Gastroesophageal sphincter (tissue), 4 donors: ENCODE data around the gene SLC38A2. TPM values are rescaled to one million over a fixed set of nuclear protein-coding genes. Genes with fewer than 3 reads are reported as not detected.
A peak's percentile ranks its signal among the peaks of the same experiment; 100 is the strongest.

ENCODE experiments used
- ATAC-seq: fragments of 150-250 bp; one replicate; pipeline ENCODE4 v1.9.1; 2016; ENCODE audit warnings: mild to moderate bottlenecking, moderate library complexity
- H3K27ac ChIP-seq, 4 donors: fragments of 200-600 bp; sonication (generic) in 3 of 4; 1 replicate in 3 of 4; 2 replicates in 1 of 4; pipeline ENCODE4 v1.5.1; 2016 to 2019
- H3K27me3 ChIP-seq: fragments of 200-600 bp; sonication (generic); one replicate; pipeline ENCODE4 v1.5.1; 2019
- H3K36me3 ChIP-seq, 2 donors: fragments of 200-600 bp; sonication (generic); one replicate each; pipeline ENCODE4 v1.5.1; 2019; ENCODE audit warnings: control low read depth in 1 of 2
- H3K4me1 ChIP-seq, 3 donors: fragments of 200-600 bp; sonication (generic); 1 replicate in 2 of 3; 2 replicates in 1 of 3; pipeline ENCODE4 v1.5.1; 2016 to 2019; ENCODE audit warnings: control low read depth in 2 of 3
- H3K4me3 ChIP-seq, 2 donors: fragments of 200-600 bp; sonication (generic); one replicate each; pipeline ENCODE4 v1.5.1; 2019; ENCODE audit warnings: mild to moderate bottlenecking in 1 of 2, moderate library complexity in 1 of 2
- H3K9me3 ChIP-seq, 3 donors: fragments of 200-600 bp; sonication (generic); one replicate each; pipeline ENCODE4 v1.5.1; 2017 to 2019; ENCODE audit warnings: control low read depth in 2 of 3
- EP300 ChIP-seq: sonication (generic); formaldehyde crosslinking; IDR thresholded peaks from one replicate; pipeline ENCODE4 v1.6.1; 2017; ENCODE audit warnings: antibody characterized with exemption, mild to moderate bottlenecking
- POLR2A ChIP-seq, 2 donors: fragments of 450-650 bp; IDR thresholded peaks; one replicate each; pipeline ENCODE4 v1.6.1; 2017; ENCODE audit warnings: antibody characterized with exemption in 2 of 2, mild to moderate bottlenecking in 2 of 2, moderate library complexity in 1 of 2
- POLR2AphosphoS5 ChIP-seq: sonication (generic); formaldehyde crosslinking; IDR thresholded peaks from one replicate; pipeline ENCODE4 v1.6.1; 2017; ENCODE audit warnings: antibody characterized with exemption
- WGBS, 2 donors: methylation state at CpG; one replicate each; pipeline ENCODE4 v1.1.5; 2018; ENCODE audit warnings: low coverage in 1 of 2; 5-methylcytosine and 5-hydroxymethylcytosine counted together
- total RNA-seq, 4 donors: library from RNA; depleted of rRNA; stranded (reverse); fragments of >200 nt; gene quantifications; one replicate each; pipeline ENCODE4 v1.1.0, GENCODE V29; 2016
- TF ChIP-seq, protein P1 (sequence below), 4 experiments: fragments of 200-600 bp in 2 of 4; fragments of 450-650 bp in 2 of 4; sonication (generic) in 1 of 4; IDR thresholded peaks; one replicate each; pipeline ENCODE4 v1.5.1; 2017 to 2019; ENCODE audit warnings: antibody characterized with exemption in 4 of 4, mild to moderate bottlenecking in 2 of 4, moderate library complexity in 2 of 4

SLC38A2 gene
- total RNA-seq, 4 donors from 2014 or later = 175 to 271 (median 263) TPM

DNA sequence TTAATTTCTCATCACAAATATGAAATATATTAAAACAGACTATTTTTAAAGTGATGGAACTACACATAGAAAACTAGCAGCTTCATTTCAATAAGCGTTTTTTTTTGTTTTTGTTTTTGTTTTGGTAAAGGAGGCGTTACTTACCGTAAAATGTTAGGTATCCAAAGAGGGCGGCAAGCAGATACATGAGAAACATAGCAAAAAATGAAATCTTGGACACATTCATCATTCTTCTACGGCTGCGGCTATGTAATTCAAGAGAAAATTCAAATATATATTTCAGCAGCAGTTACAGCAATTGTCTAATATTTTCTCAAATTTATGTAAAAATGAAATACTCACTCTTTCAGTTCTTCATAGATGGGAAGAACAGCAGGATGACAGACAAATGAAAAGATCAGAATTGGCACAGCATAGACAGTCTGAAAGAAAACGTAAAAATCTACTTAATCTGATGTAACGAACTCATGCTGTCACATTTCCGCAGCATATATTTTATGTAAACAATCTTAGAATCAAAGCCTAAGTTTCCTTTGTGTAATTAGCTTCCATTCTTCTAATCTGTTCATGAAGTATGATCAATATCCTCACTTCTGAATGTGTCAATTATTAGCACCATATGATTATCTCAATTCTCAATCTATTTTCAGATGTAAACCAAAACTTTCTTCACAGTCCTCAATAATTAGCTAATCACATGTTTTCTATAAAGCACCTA lies 8.8 kb downstream of the SLC38A2 start:
- ATAC-seq = no peak
- TF ChIP-seq POLR2A (IDR thresholded peaks at IDR 0.05) = no peak
- peak; percentile 7 for TF ChIP-seq POLR2AphosphoS5
- TF ChIP-seq EP300 = no peak
- TF ChIP-seq, protein P1, sequence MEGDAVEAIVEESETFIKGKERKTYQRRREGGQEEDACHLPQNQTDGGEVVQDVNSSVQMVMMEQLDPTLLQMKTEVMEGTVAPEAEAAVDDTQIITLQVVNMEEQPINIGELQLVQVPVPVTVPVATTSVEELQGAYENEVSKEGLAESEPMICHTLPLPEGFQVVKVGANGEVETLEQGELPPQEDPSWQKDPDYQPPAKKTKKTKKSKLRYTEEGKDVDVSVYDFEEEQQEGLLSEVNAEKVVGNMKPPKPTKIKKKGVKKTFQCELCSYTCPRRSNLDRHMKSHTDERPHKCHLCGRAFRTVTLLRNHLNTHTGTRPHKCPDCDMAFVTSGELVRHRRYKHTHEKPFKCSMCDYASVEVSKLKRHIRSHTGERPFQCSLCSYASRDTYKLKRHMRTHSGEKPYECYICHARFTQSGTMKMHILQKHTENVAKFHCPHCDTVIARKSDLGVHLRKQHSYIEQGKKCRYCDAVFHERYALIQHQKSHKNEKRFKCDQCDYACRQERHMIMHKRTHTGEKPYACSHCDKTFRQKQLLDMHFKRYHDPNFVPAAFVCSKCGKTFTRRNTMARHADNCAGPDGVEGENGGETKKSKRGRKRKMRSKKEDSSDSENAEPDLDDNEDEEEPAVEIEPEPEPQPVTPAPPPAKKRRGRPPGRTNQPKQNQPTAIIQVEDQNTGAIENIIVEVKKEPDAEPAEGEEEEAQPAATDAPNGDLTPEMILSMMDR (IDR thresholded peaks at IDR 0.05) = no peak
- peak overlapping the region in 1 of 4 donors; percentile 42 for H3K27ac ChIP-seq
- H3K4me3 ChIP-seq = no peak overlapping the region
- H3K9me3 ChIP-seq = no peaks in the 10 kb centered on the region
- peaks cover 25 to 96% (median 55%) of the 10 kb centered on the region in 3 donors for H3K4me1 ChIP-seq
- H3K36me3 ChIP-seq = peaks cover 73 to 100% of the 10 kb centered on the region in 2 donors
- WGBS, 2 donors = 61 to 70% methylated on average over 9 of the region's 9 CpGs
- H3K27me3 ChIP-seq = no peaks in the 10 kb centered on the region

DNA sequence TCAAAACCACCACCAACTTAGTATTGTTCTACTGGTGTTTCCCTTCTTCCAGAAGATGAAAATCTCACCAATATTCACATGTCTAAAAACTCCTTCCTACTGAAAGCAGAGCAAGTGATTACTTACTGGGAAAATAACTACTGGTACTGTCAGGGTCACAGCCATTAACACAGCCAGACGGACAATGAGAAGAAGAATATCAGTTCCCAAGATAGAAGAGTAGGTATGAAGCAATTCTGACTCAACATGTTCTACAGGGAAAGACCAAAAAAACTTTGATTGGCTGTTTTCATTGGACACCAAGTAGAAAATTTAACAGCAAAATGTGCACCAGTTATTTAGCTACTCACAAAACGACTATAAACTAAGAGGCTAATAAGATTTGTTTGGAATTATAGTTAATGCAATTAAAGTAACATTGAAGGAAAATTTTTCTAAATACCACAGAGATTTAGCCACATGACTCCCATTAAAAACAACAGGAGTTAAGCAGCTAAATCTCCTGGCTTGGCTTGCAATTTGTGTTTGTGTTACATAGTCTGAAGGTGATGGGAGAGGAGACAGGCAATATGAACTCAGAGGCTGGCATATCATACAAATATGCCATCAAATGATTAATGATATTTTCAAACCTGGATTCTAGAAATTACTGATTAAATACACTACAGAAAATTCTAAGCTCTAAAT lies 9.5 kb downstream of the SLC38A2 start:
- Histone ChIP-seq H3K27me3 (no peaks in the 10 kb centered on the region), H3K4me3 (no peak overlapping the region), H3K36me3 (peaks cover 73 to 95% of the 10 kb centered on the region in 2 donors), H3K9me3 (no peaks in the 10 kb centered on the region), H3K4me1 (peaks cover 25 to 89% (median 51%) of the 10 kb centered on the region in 3 donors), H3K27ac (no peak overlapping the region)
- no peak for ATAC-seq
- 3 to 23% methylated on average over 2 of the region's 2 CpGs for WGBS, 2 donors
- TF ChIP-seq POLR2AphosphoS5 = no peak

DNA sequence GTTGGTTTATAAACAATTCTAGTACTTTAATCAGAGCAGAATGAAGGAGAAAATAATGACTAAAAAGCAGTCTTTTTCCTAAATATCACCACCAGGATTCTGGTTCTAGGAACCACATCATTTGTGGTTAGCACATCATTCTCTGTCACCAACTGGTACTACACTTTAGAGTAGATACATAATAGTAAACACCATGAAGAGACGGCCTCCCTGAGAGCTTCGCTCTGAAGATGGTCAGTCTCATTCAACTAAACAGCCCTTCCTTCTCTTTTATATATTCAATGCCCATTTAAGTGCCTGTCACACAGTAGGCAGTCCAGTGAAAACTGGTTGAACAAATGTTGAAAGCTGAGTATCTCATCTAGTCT lies 10.9 kb downstream of the SLC38A2 start:
- H3K36me3 ChIP-seq = peaks cover 70 to 81% of the 10 kb centered on the region in 2 donors
- H3K4me1 ChIP-seq = peaks cover 13 to 75% (median 40%) of the 10 kb centered on the region in 3 donors
- no peaks in the 10 kb centered on the region for H3K9me3 ChIP-seq
- no peak overlapping the region for H3K4me3 ChIP-seq
- no peak overlapping the region for H3K27ac ChIP-seq
- TF ChIP-seq POLR2AphosphoS5 (no peak), POLR2A (IDR thresholded peaks at IDR 0.05) (no peak), EP300 (no peak)
- TF ChIP-seq, protein P1 (IDR thresholded peaks at IDR 0.05) = no peak
- 67 to 74% methylated on average over 2 of the region's 2 CpGs for WGBS, 2 donors
- no peaks in the 10 kb centered on the region for H3K27me3 ChIP-seq
- no peak for ATAC-seq

DNA sequence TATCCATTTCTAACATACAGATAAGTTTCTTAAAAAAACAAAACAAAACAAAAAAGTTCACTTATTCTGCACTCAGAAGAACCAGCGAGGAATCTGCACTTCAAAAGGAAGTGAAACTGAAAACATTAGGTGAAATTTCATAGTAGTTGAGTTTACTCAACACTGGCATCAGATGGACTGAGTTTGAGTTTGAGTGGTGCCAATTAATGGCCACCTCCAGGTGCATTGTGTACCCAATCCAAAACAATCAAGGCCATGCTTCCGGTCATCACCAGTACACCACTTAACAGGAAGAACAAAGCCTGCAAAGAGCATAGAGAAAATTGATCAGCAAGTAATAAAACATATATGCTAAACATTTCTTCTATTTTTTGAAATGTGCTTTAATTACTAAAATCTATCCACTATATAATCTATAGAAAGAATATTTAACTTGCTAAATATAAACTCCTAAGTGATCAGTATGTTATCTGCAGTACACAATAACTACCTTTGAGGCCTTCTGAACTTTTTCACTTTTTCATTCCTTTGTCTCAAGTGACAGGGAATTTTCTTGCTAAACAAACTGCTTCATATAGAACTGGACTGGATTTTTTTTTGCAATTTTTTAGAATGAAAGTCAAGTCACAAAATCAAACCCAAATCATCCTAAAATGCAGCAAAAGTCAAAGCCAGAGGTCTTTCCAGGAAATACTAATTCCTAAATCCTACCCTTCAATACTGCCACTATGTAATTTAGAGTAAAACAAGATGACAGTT lies 11.5 kb downstream of the SLC38A2 start:
- H3K27me3 ChIP-seq = no peaks in the 10 kb centered on the region
- TF ChIP-seq EP300 = no peak
- TF ChIP-seq POLR2AphosphoS5 = no peak
- TF ChIP-seq POLR2A (IDR thresholded peaks at IDR 0.05) = no peak
- TF ChIP-seq, protein P1 (IDR thresholded peaks at IDR 0.05) = no peak
- no peak for ATAC-seq
- no peak overlapping the region for H3K4me3 ChIP-seq
- H3K27ac ChIP-seq = no peak overlapping the region
- H3K9me3 ChIP-seq = no peaks in the 10 kb centered on the region
- WGBS, 2 donors = 55 to 93% methylated on average over 2 of the region's 2 CpGs
- peaks cover 11 to 69% (median 34%) of the 10 kb centered on the region in 3 donors for H3K4me1 ChIP-seq
- H3K36me3 ChIP-seq = peaks cover 64 to 76% of the 10 kb centered on the region in 2 donors

DNA sequence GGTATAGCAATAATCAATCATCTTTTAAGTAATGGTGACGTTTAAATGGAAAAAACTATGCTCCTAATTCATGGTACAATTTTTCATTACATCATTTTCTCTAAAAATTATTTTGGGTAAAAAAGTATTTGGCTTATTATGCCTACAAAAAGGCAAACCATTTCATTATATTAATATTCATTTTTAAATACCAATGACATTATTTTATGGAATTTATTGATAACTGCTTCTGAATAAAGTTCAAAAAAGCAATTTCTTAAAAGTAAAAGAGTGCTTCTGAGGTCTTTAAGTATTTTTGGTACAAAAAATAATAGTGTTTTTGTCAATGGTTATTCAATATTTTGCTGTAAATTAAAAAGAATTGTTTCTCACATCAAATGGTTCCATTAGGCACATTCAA lies 12.2 kb downstream of the SLC38A2 start:
- TF ChIP-seq, protein P1 (IDR thresholded peaks at IDR 0.05) = no peak
- TF ChIP-seq POLR2AphosphoS5 = no peak
- peaks cover 57 to 68% of the 10 kb centered on the region in 2 donors for H3K36me3 ChIP-seq
- no peak for ATAC-seq
- no peaks in the 10 kb centered on the region for H3K27me3 ChIP-seq
- H3K9me3 ChIP-seq = no peaks in the 10 kb centered on the region
- 81 to 100% methylated on average over 1 of the region's 1 CpG for WGBS, 2 donors
- H3K27ac ChIP-seq = no peak overlapping the region
- H3K4me3 ChIP-seq = no peak overlapping the region
- H3K4me1 ChIP-seq = peaks cover 5 to 62% (median 27%) of the 10 kb centered on the region in 3 donors
